IPS-15b (cell line): ENCODE measurements around the gene DLL3.

ENCODE experiments used
- H3K27me3 ChIP-seq: one replicate; pipeline ENCODE4 v1.6.1; 2013; ENCODE audit warnings: low read length; ENCODE audit not compliant: control insufficient read depth, insufficient read depth
- H3K36me3 ChIP-seq: one replicate; pipeline ENCODE4 v1.6.1; 2013; ENCODE audit warnings: low read length; ENCODE audit not compliant: control insufficient read depth, insufficient read depth
- H3K4me1 ChIP-seq: one replicate; pipeline ENCODE4 v1.6.1; 2013; ENCODE audit warnings: mild to moderate bottlenecking, low read length; ENCODE audit not compliant: control insufficient read depth, insufficient read depth
- H3K4me3 ChIP-seq: one replicate; pipeline ENCODE4 v1.5.1; 2013; ENCODE audit warnings: low read depth, low read length
- H3K9ac ChIP-seq: one replicate; pipeline ENCODE4 v1.6.1; 2013; ENCODE audit warnings: low read depth, mild to moderate bottlenecking, low read length
- H3K9me3 ChIP-seq: one replicate; pipeline ENCODE4 v1.6.1; 2013; ENCODE audit warnings: mild to moderate bottlenecking, low read length; ENCODE audit not compliant: control insufficient read depth, insufficient read depth

DLL3 gene

GRCh38 chr19:39520541-39521484 is 22.1 kb downstream of the DLL3 start:
- H3K4me1 ChIP-seq = peaks cover 4% of the 10 kb centered on the region
- H3K9ac ChIP-seq = no peak overlapping the region
- H3K27me3 ChIP-seq = no peaks in the 10 kb centered on the region
- H3K4me3 ChIP-seq = no peak overlapping the region
- peaks cover 3% of the 10 kb centered on the region for H3K36me3 ChIP-seq
- H3K9me3 ChIP-seq = no peaks in the 10 kb centered on the region

GRCh38 chr19:39524495-39524894 is 25.7 kb downstream of the DLL3 start:
- H3K9ac ChIP-seq = no peak overlapping the region
- H3K4me3 ChIP-seq = no peak overlapping the region
- H3K9me3 ChIP-seq = no peaks in the 10 kb centered on the region
- H3K4me1 ChIP-seq = no peaks in the 10 kb centered on the region
- H3K27me3 ChIP-seq = no peaks in the 10 kb centered on the region
- peaks cover 3% of the 10 kb centered on the region for H3K36me3 ChIP-seq

- Histone ChIP-seq H3K9ac (no peak overlapping the region), H3K9me3 (no peaks in the 10 kb centered on the region), H3K36me3 (peaks cover 3% of the 10 kb centered on the region), H3K4me1 (no peaks in the 10 kb centered on the region), H3K4me3 (no peak overlapping the region), H3K27me3 (no peaks in the 10 kb centered on the region)
Measured at GRCh38 chr19:39525205-39525604, 26.5 kb downstream of the DLL3 start.

GRCh38 chr19:39531834-39532232 is 33.1 kb downstream of the DLL3 start:
- peak overlapping the region; percentile 41 for H3K9ac ChIP-seq
- no peaks in the 10 kb centered on the region for H3K9me3 ChIP-seq
- no peaks in the 10 kb centered on the region for H3K4me1 ChIP-seq
- peak overlapping the region; percentile 90 for H3K4me3 ChIP-seq
- no peaks in the 10 kb centered on the region for H3K36me3 ChIP-seq
- H3K27me3 ChIP-seq = peaks cover 2% of the 10 kb centered on the region

- H3K27me3 ChIP-seq = peaks cover 2% of the 10 kb centered on the region
- peak within 1 kb of the TSS; percentile 41 for H3K9ac ChIP-seq
- H3K36me3 ChIP-seq = no peaks in the 10 kb centered on the region
- no peaks in the 10 kb centered on the region for H3K9me3 ChIP-seq
- peak within 1 kb of the TSS; percentile 90 for H3K4me3 ChIP-seq
- H3K4me1 ChIP-seq = no peaks in the 10 kb centered on the region
Measured at GRCh38 chr19:39532233-39533002, 33.7 kb downstream of the DLL3 start, which contains the start of gene EID2B. TSS of gene EID2B (minus strand) at chr19:39532852. CDS start at chr19:39532802, 50 bp downstream.

- H3K4me3 ChIP-seq = no peak overlapping the region
- H3K36me3 ChIP-seq = no peaks in the 10 kb centered on the region
Measured at GRCh38 chr19:39533003-39533512, 34.3 kb downstream of the DLL3 start.

GRCh38 chr19:39533791-39534190 is 35.0 kb downstream of the DLL3 start:
- Histone ChIP-seq H3K9me3 (no peaks in the 10 kb centered on the region), H3K4me3 (no peak overlapping the region), H3K9ac (no peak overlapping the region), H3K36me3 (no peaks in the 10 kb centered on the region), H3K27me3 (peaks cover 2% of the 10 kb centered on the region), H3K4me1 (no peaks in the 10 kb centered on the region)

More at GRCh38 chr19:39533003-39533512, 34.3 kb downstream of the DLL3 start:
- Histone ChIP-seq H3K9ac (no peak overlapping the region), H3K4me1 (no peaks in the 10 kb centered on the region), H3K9me3 (no peaks in the 10 kb centered on the region), H3K27me3 (peaks cover 2% of the 10 kb centered on the region)

- H3K4me1 ChIP-seq = peaks cover 2% of the 10 kb centered on the region
- no peaks in the 10 kb centered on the region for H3K36me3 ChIP-seq
- no peaks in the 10 kb centered on the region for H3K9me3 ChIP-seq
- H3K4me3 ChIP-seq = peak overlapping the region; percentile 63
- peak overlapping the region; percentile 18 for H3K9ac ChIP-seq
- H3K27me3 ChIP-seq = no peaks in the 10 kb centered on the region
Measured at GRCh38 chr19:39539165-39539517, 40.4 kb downstream of the DLL3 start.

GRCh38 chr19:39539518-39540332 is 41.0 kb downstream of the DLL3 start, which contains the start of gene EID2:
TSS of gene EID2 (minus strand) at chr19:39540161. CDS start at chr19:39540079, 82 bp downstream.
- Histone ChIP-seq H3K9ac (peak within 1 kb of the TSS; percentile 18), H3K4me1 (peaks cover 2% of the 10 kb centered on the region), H3K4me3 (peak within 1 kb of the TSS; percentile 63), H3K9me3 (no peaks in the 10 kb centered on the region), H3K36me3 (no peaks in the 10 kb centered on the region), H3K27me3 (no peaks in the 10 kb centered on the region)

GRCh38 chr19:39540333-39540673 is 41.6 kb downstream of the DLL3 start:
- Histone ChIP-seq H3K4me1 (peaks cover 2% of the 10 kb centered on the region), H3K27me3 (no peaks in the 10 kb centered on the region), H3K9ac (no peak overlapping the region), H3K9me3 (no peaks in the 10 kb centered on the region), H3K4me3 (no peak overlapping the region), H3K36me3 (no peaks in the 10 kb centered on the region)

- Histone ChIP-seq H3K4me1 (peaks cover 2% of the 10 kb centered on the region), H3K9me3 (no peaks in the 10 kb centered on the region), H3K9ac (no peak overlapping the region), H3K4me3 (no peak overlapping the region), H3K36me3 (no peaks in the 10 kb centered on the region), H3K27me3 (no peaks in the 10 kb centered on the region)
Measured at GRCh38 chr19:39542206-39542605, 43.5 kb downstream of the DLL3 start.
